Thoracic aorta (tissue), 2 donors: ENCODE results near the gene TAS2R10. TPM values are rescaled to one million over a fixed set of nuclear protein-coding genes. Genes with fewer than 3 reads are reported as not detected.

ENCODE experiments used
- ATAC-seq: fragments of 150-250 bp; one replicate; pipeline ENCODE4 v1.8.0; 2017; ENCODE audit warnings: low read depth; ENCODE audit not compliant: insufficient number of reproducible peaks, low FRiP score
- DNase-seq: peaks from one replicate; pipeline ENCODE4 v3.0.0-alpha.2; 2020; ENCODE audit warnings: low spot score
- H3K27ac ChIP-seq, 2 donors: fragments of 200-600 bp; sonication (generic); 1 replicate in 1 of 2; 2 replicates in 1 of 2; pipeline ENCODE4 v1.5.1; 2016; ENCODE audit warnings: mild to moderate bottlenecking in 2 of 2, moderate library complexity in 2 of 2
- H3K27me3 ChIP-seq: fragments of 200-600 bp; sonication (generic); replicated peaks from 2 replicates; pipeline ENCODE4 v1.6.0; 2016; ENCODE audit warnings: mild to moderate bottlenecking; ENCODE audit not compliant: insufficient read depth
- H3K36me3 ChIP-seq: fragments of 200-600 bp; sonication (generic); one replicate; pipeline ENCODE4 v1.5.1; 2016
- H3K4me1 ChIP-seq, 2 donors: fragments of 200-600 bp; sonication (generic); 1 replicate in 1 of 2; 2 replicates in 1 of 2; pipeline versions ENCODE4 v1.5.1 to v1.6.0; 2016; ENCODE audit warnings: low read depth in 2 of 2, mild to moderate bottlenecking in 1 of 2; ENCODE audit not compliant: control insufficient read depth in 1 of 2
- H3K4me3 ChIP-seq: fragments of 200-600 bp; sonication (generic); 2 replicates; pipeline ENCODE4 v1.5.1; 2016; ENCODE audit warnings: mild to moderate bottlenecking
- H3K9me3 ChIP-seq: fragments of 200-600 bp; sonication (generic); 2 replicates; pipeline ENCODE4 v1.5.1; 2016
- total RNA-seq, 2 donors: library from RNA; depleted of rRNA; stranded (reverse); fragments of >200 nt; gene quantifications; one replicate each; pipeline versions ENCODE4 v1.1.0 to v1.2.3, GENCODE V29; 2016
- TF ChIP-seq, protein P1 (sequence below): fragments of 200-600 bp; sonication (generic); IDR thresholded peaks from one replicate; pipeline ENCODE4 v1.5.1; 2019; ENCODE audit warnings: antibody characterized with exemption

The TAS2R10 gene
- total RNA-seq, 2 donors from 2014 or later, result 4.6 TPM; not detected in 1

GRCh38 chr12:10783252-10783651 is 42.9 kb downstream of the TAS2R10 start:
- TF ChIP-seq, protein P1, sequence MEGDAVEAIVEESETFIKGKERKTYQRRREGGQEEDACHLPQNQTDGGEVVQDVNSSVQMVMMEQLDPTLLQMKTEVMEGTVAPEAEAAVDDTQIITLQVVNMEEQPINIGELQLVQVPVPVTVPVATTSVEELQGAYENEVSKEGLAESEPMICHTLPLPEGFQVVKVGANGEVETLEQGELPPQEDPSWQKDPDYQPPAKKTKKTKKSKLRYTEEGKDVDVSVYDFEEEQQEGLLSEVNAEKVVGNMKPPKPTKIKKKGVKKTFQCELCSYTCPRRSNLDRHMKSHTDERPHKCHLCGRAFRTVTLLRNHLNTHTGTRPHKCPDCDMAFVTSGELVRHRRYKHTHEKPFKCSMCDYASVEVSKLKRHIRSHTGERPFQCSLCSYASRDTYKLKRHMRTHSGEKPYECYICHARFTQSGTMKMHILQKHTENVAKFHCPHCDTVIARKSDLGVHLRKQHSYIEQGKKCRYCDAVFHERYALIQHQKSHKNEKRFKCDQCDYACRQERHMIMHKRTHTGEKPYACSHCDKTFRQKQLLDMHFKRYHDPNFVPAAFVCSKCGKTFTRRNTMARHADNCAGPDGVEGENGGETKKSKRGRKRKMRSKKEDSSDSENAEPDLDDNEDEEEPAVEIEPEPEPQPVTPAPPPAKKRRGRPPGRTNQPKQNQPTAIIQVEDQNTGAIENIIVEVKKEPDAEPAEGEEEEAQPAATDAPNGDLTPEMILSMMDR, result no peak
- Histone ChIP-seq H3K27ac (no peak overlapping the region), H3K36me3 (no peaks in the 10 kb centered on the region), H3K4me3 (no peak overlapping the region), H3K4me1 (no peaks in the 10 kb centered on the region), H3K27me3 (no peaks in the 10 kb centered on the region), H3K9me3 (no peaks in the 10 kb centered on the region)
- ATAC-seq, result no peak
- no peak for DNase-seq

DNA sequence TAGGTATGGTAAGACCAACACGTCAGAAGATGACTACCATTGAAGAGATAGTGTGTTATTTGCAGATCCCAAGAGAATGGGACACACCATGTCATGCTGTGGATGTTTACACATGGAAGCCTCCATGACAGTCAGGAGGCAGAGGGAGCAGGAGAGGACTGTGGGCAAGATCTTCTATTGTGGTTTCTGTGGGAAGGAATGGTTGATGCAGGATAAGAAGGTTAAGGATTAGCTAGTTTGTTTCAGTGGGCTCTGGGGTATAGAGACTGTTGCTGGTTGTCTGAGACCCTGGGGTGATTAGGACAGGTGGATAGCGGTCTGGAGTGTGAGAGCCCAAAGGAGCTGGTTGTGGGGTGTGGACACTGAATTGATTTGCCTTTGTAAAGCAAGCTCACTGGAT is 47.1 kb downstream of the TAS2R10 start:
- no peaks in the 10 kb centered on the region for H3K9me3 ChIP-seq
- ATAC-seq, result no peak
- TF ChIP-seq, protein P1, result no peak
- no peaks in the 10 kb centered on the region for H3K36me3 ChIP-seq
- no peaks in the 10 kb centered on the region for H3K4me1 ChIP-seq
- no peaks in the 10 kb centered on the region for H3K27me3 ChIP-seq
- no peak overlapping the region for H3K4me3 ChIP-seq
- DNase-seq, result no peak
- H3K27ac ChIP-seq, result no peak overlapping the region

Other genes starting within 250 kb of the TAS2R10 start
- 10 to 100 TPM in 1 of 2 donors, 1 to 10 TPM in 1; 8.2 to 25.3 TPM for gene MAGOHB, start 212.7 kb downstream of the TAS2R10 start, total RNA-seq
- not detected for gene STYK1, start 152.3 kb downstream of the TAS2R10 start, total RNA-seq
- 100 to 1,000 TPM; 238 to 630 TPM for gene YBX3, start 103.0 kb downstream of the TAS2R10 start, total RNA-seq
- gene TAS2R7, start 23.7 kb downstream of the TAS2R10 start, total RNA-seq, result not detected
- gene TAS2R8, start 19.1 kb downstream of the TAS2R10 start, total RNA-seq, result not detected
- gene TAS2R9, start 16.2 kb downstream of the TAS2R10 start, total RNA-seq, result not detected
- 10 to 100 TPM in 1 of 2 donors, 1 to 10 TPM in 1; 5.7 to 22.7 TPM for gene PRR4, start 23.1 kb upstream of the TAS2R10 start, total RNA-seq
- 10 to 100 TPM; 18.5 to 30.5 TPM for gene PRH1, start 57.9 kb upstream of the TAS2R10 start, total RNA-seq
- gene TAS2R13, start 83.2 kb upstream of the TAS2R10 start, total RNA-seq, result 1 to 10 TPM; 3.1 to 7.3 TPM
- gene PRH2, start 102.9 kb upstream of the TAS2R10 start, total RNA-seq, result not detected
- gene TAS2R14, start 112.9 kb upstream of the TAS2R10 start, total RNA-seq, result 1 to 10 TPM; 1.9 to 5.4 TPM
- 1 to 10 TPM; 1.5 to 7.1 TPM for gene TAS2R50, start 160.6 kb upstream of the TAS2R10 start, total RNA-seq
- 1 to 10 TPM; 1.8 to 5.8 TPM for gene TAS2R20, start 171.9 kb upstream of the TAS2R10 start, total RNA-seq
- gene TAS2R19, start 196.3 kb upstream of the TAS2R10 start, total RNA-seq, result 10 to 100 TPM in 1 of 2 donors, 1 to 10 TPM in 1; 8.3 to 13.1 TPM
- 1 to 10 TPM; 2.7 to 9.5 TPM for gene TAS2R31, start 205.0 kb upstream of the TAS2R10 start, total RNA-seq
- gene TAS2R46, start 235.9 kb upstream of the TAS2R10 start, total RNA-seq, result 1 to 10 TPM; 1.2 to 3.0 TPM